GM12872 (cell line): ENCODE results near the gene SGCD.

Source experiments
- TF ChIP-seq, protein P1 (sequence below): IDR thresholded peaks from 3 replicates; pipeline ENCODE4 v1.5.1; 2011; ENCODE audit warnings: low read depth, mild to moderate bottlenecking, low read length, moderate library complexity; ENCODE audit not compliant: insufficient read depth

Gene SGCD

DNA sequence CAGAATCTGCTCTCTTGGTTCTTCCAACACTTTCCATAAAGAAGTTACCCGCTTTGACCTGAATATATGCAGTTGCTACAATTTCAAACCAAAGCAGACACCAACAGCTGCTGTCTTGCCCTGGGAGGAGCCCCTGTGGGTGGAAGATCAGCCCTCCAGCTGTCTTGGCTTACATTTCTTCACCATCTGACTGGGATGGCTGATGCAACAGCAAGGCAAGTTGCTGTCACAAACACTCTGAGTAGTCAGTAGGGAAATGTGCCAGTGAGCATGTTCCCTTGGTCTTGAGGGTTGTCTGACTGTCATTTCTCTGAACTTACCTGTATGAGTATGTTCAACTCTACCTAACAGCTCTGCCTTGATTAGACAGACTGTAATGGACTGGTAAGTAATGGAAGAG, 152.9 kb downstream of the SGCD start:
- TF ChIP-seq, protein P1, sequence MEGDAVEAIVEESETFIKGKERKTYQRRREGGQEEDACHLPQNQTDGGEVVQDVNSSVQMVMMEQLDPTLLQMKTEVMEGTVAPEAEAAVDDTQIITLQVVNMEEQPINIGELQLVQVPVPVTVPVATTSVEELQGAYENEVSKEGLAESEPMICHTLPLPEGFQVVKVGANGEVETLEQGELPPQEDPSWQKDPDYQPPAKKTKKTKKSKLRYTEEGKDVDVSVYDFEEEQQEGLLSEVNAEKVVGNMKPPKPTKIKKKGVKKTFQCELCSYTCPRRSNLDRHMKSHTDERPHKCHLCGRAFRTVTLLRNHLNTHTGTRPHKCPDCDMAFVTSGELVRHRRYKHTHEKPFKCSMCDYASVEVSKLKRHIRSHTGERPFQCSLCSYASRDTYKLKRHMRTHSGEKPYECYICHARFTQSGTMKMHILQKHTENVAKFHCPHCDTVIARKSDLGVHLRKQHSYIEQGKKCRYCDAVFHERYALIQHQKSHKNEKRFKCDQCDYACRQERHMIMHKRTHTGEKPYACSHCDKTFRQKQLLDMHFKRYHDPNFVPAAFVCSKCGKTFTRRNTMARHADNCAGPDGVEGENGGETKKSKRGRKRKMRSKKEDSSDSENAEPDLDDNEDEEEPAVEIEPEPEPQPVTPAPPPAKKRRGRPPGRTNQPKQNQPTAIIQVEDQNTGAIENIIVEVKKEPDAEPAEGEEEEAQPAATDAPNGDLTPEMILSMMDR, result no peak

DNA sequence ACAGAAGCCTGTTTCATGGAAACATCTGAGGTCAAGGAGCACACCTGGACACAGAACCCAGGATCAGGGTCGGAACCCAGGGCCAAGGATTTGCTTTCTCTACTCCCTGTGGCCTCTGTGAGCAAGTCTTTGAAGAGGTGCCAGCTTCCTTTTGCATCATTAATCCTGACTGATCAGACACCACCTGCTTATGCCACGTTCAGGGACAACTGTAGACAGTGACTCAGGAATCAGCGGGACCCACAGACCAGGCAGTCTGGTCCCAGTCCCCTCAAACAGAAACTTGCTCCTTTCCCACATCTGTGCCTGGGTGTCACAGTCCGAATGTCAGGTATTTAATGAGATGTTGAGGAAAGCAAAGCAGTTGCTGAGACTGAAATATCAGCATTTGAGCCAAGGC, 154.8 kb downstream of the SGCD start:
- TF ChIP-seq, protein P1, result no peak

DNA sequence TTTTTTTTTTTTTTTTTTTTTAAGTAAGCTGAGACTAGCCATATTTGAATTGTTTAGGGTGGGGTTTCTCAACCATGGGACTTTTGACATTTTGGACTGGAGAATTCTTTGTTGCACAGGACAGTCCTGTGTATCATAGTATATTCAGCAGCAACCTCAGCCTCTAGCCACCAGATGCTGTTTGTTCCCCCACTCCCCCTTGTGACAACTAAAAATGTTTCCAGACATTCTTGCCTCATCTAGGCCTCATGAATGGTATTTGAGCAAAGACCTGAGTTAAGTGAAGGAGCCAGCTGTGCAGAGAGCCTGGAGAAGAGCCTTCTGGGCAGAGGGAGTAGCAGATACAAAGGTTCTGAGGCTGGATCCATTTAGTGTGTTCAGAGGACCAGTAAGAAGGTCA, 155.9 kb downstream of the SGCD start:
- TF ChIP-seq, protein P1, result no peak

DNA sequence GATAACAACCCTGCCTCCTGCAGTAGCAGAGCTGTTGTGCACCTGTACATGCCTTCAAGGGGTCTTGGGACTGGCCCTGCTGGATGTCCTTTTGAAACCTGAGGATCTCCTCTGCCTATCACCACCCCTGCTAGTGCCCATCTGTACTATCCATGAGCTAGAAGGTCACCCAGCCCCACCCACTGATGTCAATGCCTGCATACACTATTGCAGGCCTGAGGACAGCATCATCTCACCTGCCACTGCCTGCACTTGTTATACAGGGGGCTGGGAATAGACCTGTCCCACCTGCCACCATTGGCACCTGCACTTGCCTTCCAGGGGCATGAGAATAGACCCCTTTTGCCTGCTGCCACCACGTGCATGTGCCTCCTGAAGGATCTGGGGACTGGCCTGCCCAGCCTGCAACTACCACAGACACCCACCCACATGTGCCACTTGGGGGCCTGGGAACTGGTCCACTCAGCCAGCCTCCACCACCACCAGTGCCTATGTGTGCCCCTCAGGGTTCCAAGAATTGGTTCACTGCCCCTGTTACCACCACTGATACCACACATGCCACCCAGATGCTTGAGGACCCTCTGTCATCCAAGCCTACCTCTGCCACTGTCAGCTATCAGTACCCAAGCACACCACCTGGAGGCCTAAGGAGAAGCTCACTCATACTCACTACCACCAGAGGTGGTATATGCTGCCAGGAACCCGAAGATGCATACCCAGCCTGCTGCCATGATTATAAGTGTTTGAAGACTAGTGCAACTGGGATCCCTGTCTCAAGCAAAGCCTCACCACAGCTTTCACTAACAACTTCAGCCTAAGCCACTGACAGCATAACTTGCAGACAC, 159.7 kb downstream of the SGCD start:
- TF ChIP-seq, protein P1, result no peak

DNA sequence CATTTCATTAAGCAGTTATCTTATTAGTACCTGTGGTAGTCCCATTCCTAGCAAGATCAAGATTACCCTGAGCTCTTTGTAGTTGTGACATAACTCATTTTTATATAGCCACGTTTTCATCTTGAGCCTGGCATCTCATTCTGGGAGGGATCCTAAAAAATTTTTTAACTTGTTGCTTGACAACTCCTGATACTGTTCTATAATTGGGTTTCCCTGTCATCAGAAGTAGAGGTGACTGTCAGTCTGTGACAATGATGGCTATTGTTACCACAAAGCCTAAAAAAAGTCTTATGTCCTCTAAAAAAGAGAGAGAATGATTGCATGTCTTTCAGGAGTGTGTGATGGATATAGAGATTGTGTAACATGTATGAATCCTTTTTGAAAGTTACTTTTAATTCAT, 164.8 kb downstream of the SGCD start:
- TF ChIP-seq, protein P1, result no peak

DNA sequence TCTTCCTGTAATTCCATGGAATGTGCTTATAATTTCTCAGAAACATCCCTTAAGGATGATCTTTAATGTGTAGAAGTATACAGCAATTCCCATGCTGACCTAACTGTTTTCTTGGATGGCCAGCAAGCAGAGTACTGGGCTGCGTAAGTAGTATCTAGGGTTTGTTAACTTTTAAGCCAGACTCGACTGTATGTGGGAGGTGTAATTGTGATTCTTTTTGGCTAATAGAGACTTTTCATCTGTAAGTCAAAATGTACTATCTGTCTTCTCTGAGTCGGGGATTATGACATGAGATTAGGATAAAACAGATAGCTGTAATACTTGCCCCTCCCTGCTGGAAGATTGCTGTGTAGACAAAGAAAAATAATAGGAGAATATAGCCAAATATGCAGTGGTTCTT, 169.3 kb downstream of the SGCD start:
- TF ChIP-seq, protein P1, result no peak

DNA sequence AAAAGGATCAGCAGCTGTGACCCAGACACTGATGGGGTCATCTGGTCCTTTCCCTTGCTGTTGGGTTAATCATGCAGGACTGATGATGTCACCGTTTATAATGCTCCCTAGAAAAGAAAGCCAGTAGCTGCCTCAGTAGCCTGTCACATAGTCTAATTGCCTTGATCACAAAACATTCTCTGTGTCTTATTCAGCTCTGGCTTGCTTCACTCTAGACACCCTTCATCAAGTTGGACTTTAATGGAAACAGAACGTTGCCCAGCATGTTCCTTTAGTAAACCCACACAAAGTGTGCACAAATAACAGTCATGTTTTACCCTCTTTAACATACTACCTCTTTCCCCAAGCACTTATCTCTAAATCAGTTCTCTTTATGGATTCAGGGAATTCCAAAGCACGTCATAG, 170.8 kb downstream of the SGCD start:
- TF ChIP-seq, protein P1, result no peak
